H1 (cell line): ENCODE data around the gene KNDC1. TPM values are rescaled to one million over a fixed set of nuclear protein-coding genes. Genes with fewer than 3 reads are reported as not detected.

ENCODE experiments used
- CTCF ChIA-PET: fragments of 300-600 bp; sonication (Branson Sonifier 250); formaldehyde crosslinking; loops from one replicate; lab custom pipeline; 2021; ENCODE audit not compliant: partially characterized antibody; lab: Charles Lee
- POLR2A ChIA-PET: fragments of 300-600 bp; sonication (Branson Sonifier 250); formaldehyde crosslinking; loops from one replicate; lab custom pipeline; 2021; ENCODE audit warnings: inconsistent platforms; ENCODE audit not compliant: partially characterized antibody; lab: Charles Lee
- DNase-seq, 2 experiments: peaks; one replicate each; pipeline versions ENCODE4 v3.0.0 to v3.0.0-alpha.2; 2010 to 2022; ENCODE audit warnings: low spot score in 2 of 2, low read depth in 1 of 2, mixed read lengths in 1 of 2
- FAIRE-seq: peaks from 2 replicates; lab custom pipeline; 2011; peaks lifted over from hg19 to GRCh38; lab: Jason Lieb, UNC
- H2AFZ ChIP-seq: 2 replicates; pipeline ENCODE4 v1.8.1; 2012; ENCODE audit warnings: low read length, inconsistent platforms
- H2AK5ac ChIP-seq: 2 replicates; pipeline ENCODE4 v1.6.1; 2013; ENCODE audit warnings: low read depth, low read length
- H2BK120ac ChIP-seq: replicated peaks from 2 replicates; pipeline ENCODE3; 2013; ENCODE audit warnings: low read depth, low read length, inconsistent platforms
- H2BK12ac ChIP-seq: 2 replicates; pipeline ENCODE4 v1.6.1; 2013; ENCODE audit warnings: low read depth, low read length
- H2BK15ac ChIP-seq: 2 replicates; pipeline ENCODE4 v1.6.1; 2013; ENCODE audit warnings: low read length
- H2BK20ac ChIP-seq: 2 replicates; pipeline ENCODE4 v1.6.1; 2013; ENCODE audit warnings: low read length
- H2BK5ac ChIP-seq: 2 replicates; pipeline ENCODE4 v1.6.1; 2013; ENCODE audit warnings: low read depth, low read length
- H3K14ac ChIP-seq: 2 replicates; pipeline ENCODE4 v1.6.1; 2013; ENCODE audit warnings: inconsistent platforms; ENCODE audit not compliant: insufficient read length
- H3K18ac ChIP-seq: 2 replicates; pipeline ENCODE4 v1.6.1; 2013; ENCODE audit warnings: low read length; ENCODE audit errors: extremely low read depth
- H3K23ac ChIP-seq: 2 replicates; pipeline ENCODE4 v1.6.1; 2013; ENCODE audit warnings: inconsistent platforms; ENCODE audit not compliant: insufficient read length
- H3K23me2 ChIP-seq: 2 replicates; pipeline ENCODE4 v1.6.1; 2013; ENCODE audit warnings: low read depth, low read length
- H3K27ac ChIP-seq: 2 replicates; pipeline ENCODE4 v1.6.1; 2011; ENCODE audit warnings: low read depth, low read length, inconsistent platforms
- H3K27me3 ChIP-seq, 4 experiments: replicated peaks in 1 of 4; 1 replicate in 1 of 4; 2 replicates in 3 of 4; pipeline versions ENCODE4 v1.6.1 to v1.8.1; 2011 to 2013; ENCODE audit warnings: low read length in 3 of 4, mild to moderate bottlenecking in 3 of 4, inconsistent platforms in 2 of 4, mixed read lengths in 2 of 4, moderate library complexity in 1 of 4; ENCODE audit not compliant: control insufficient read depth in 3 of 4, insufficient read depth in 3 of 4; ENCODE audit errors: extremely low read depth in 1 of 4
- H3K36me3 ChIP-seq, 4 experiments: 2 replicates each; pipeline versions ENCODE4 v1.6.1 to v1.8.1; 2011 to 2013; ENCODE audit warnings: mild to moderate bottlenecking in 4 of 4, low read length in 3 of 4, moderate library complexity in 2 of 4, control low read depth in 1 of 4, inconsistent platforms in 1 of 4; ENCODE audit not compliant: insufficient read depth in 4 of 4, control insufficient read depth in 2 of 4
- H3K4ac ChIP-seq: replicated peaks from 2 replicates; pipeline ENCODE3; 2013; ENCODE audit warnings: low read length, low read depth, mixed read lengths, inconsistent platforms; ENCODE audit not compliant: insufficient read length
- H3K4me1 ChIP-seq, 4 experiments: replicated peaks in 1 of 4; 1 replicate in 1 of 4; 2 replicates in 3 of 4; pipeline versions ENCODE4 v1.6.1 to v1.8.1; 2011 to 2013; ENCODE audit warnings: low read length in 3 of 4, inconsistent platforms in 2 of 4, mixed read lengths in 1 of 4; ENCODE audit not compliant: insufficient read depth in 4 of 4, control insufficient read depth in 3 of 4
- H3K4me2 ChIP-seq, 2 experiments: 2 replicates each; pipeline versions ENCODE4 v1.6.1 to v1.8.1; 2011 to 2013; ENCODE audit warnings: low read depth in 2 of 2, low read length in 2 of 2, control low read depth in 1 of 2, inconsistent platforms in 1 of 2, mild to moderate bottlenecking in 1 of 2; ENCODE audit not compliant: insufficient read depth in 1 of 2
- H3K4me3 ChIP-seq, 4 experiments: fragments of 200-600, 300-600 bp in 1 of 4; sonication (generic), shearing (Covaris generic), sonication (Bioruptor Twin) in 1 of 4; 2 replicates each; pipeline versions ENCODE4 v1.5.1 to v1.8.1; 2011 to 2016; ENCODE audit warnings: low read length in 4 of 4, low read depth in 3 of 4, control low read depth in 2 of 4, inconsistent platforms in 2 of 4, mild to moderate bottlenecking in 2 of 4, mixed read lengths in 1 of 4, moderate library complexity in 1 of 4; ENCODE audit not compliant: insufficient read depth in 2 of 4; ENCODE audit errors: extremely low read depth in 1 of 4
- H3K56ac ChIP-seq: replicated peaks from 2 replicates; pipeline ENCODE3; 2013; ENCODE audit warnings: low read depth, mild to moderate bottlenecking, mixed read lengths, low read length, inconsistent platforms; ENCODE audit not compliant: insufficient read length
- H3K79me1 ChIP-seq: 2 replicates; pipeline ENCODE4 v1.6.1; 2013; ENCODE audit warnings: low read depth, low read length, control low read depth
- H3K79me2 ChIP-seq, 2 experiments: 2 replicates each; pipeline versions ENCODE4 v1.6.1 to v1.8.1; 2012 to 2013; ENCODE audit warnings: low read length in 2 of 2, mild to moderate bottlenecking in 2 of 2, inconsistent platforms in 1 of 2; ENCODE audit not compliant: insufficient read depth in 2 of 2, control insufficient read depth in 1 of 2
- H3K9ac ChIP-seq, 4 experiments: replicated peaks in 1 of 4; 1 replicate in 1 of 4; 2 replicates in 3 of 4; pipeline versions ENCODE4 v1.6.1 to v1.8.1; 2011 to 2013; ENCODE audit warnings: low read depth in 3 of 4, low read length in 3 of 4, control low read depth in 2 of 4, mild to moderate bottlenecking in 2 of 4, moderate library complexity in 2 of 4, inconsistent platforms in 1 of 4; ENCODE audit errors: extremely low read depth in 1 of 4
- H3K9me3 ChIP-seq, 2 experiments: 2 replicates each; pipeline versions ENCODE4 v1.6.1 to v1.8.1; 2012 to 2013; ENCODE audit warnings: mild to moderate bottlenecking in 2 of 2, moderate library complexity in 2 of 2, control low read depth in 1 of 2, inconsistent platforms in 1 of 2, low read depth in 1 of 2, low read length in 1 of 2, mixed read lengths in 1 of 2; ENCODE audit not compliant: insufficient read depth in 2 of 2
- H4K20me1 ChIP-seq, 2 experiments: replicated peaks in 1 of 2; 2 replicates each; pipeline versions ENCODE3 to v1.8.1; 2011 to 2013; ENCODE audit warnings: inconsistent platforms in 2 of 2, low read length in 2 of 2, mild to moderate bottlenecking in 1 of 2; ENCODE audit not compliant: insufficient read depth in 2 of 2, control insufficient read depth in 1 of 2
- H4K5ac ChIP-seq: 2 replicates; pipeline ENCODE4 v1.6.1; 2013; ENCODE audit warnings: low read length, low read depth, mixed read lengths, inconsistent platforms; ENCODE audit not compliant: insufficient read length
- H4K8ac ChIP-seq: 2 replicates; pipeline ENCODE4 v1.8.0; 2013; ENCODE audit warnings: mild to moderate bottlenecking, moderate library complexity, low read length, inconsistent platforms; ENCODE audit not compliant: insufficient read depth; ENCODE audit errors: extremely low read depth
- H4K91ac ChIP-seq: replicated peaks from 2 replicates; pipeline ENCODE3; 2013; ENCODE audit warnings: low read length, mixed read lengths, inconsistent platforms; ENCODE audit not compliant: insufficient read length
- BACH1 ChIP-seq: IDR thresholded peaks from 2 replicates; pipeline ENCODE4 v1.6.1; 2012; ENCODE audit warnings: low read length, improper control_type of control experiment
- CTBP2 ChIP-seq: IDR thresholded peaks from 2 replicates; pipeline ENCODE4 v1.7.0; 2011; ENCODE audit warnings: borderline replicate concordance, mild to moderate bottlenecking, moderate library complexity, mixed read lengths, low read length; ENCODE audit not compliant: insufficient read depth, insufficient read length
- GABPA ChIP-seq: IDR thresholded peaks from 2 replicates; pipeline ENCODE4 v1.6.1; 2011; ENCODE audit warnings: mild to moderate bottlenecking, low read length, moderate library complexity, borderline replicate concordance; ENCODE audit not compliant: insufficient read depth
- GTF2F1 ChIP-seq: IDR thresholded peaks from 2 replicates; pipeline ENCODE4 v1.6.1; 2012; ENCODE audit warnings: low read depth, low read length, improper control_type of control experiment, borderline replicate concordance
- JUN ChIP-seq: IDR thresholded peaks from 2 replicates; pipeline ENCODE4 v1.6.1; 2011; ENCODE audit warnings: low read depth, mild to moderate bottlenecking, improper control_type of control experiment, low read length
- MAFK ChIP-seq: IDR thresholded peaks from 2 replicates; pipeline ENCODE4 v1.6.1; 2012; ENCODE audit warnings: low read depth, mild to moderate bottlenecking, improper control_type of control experiment, low read length
- MAX ChIP-seq: IDR thresholded peaks from 2 replicates; pipeline ENCODE4 v1.6.1; 2012; ENCODE audit warnings: inconsistent platforms
- RXRA ChIP-seq: IDR thresholded peaks from 2 replicates; pipeline ENCODE4 v1.6.1; 2011; ENCODE audit warnings: low read depth, mild to moderate bottlenecking, low read length, moderate library complexity; ENCODE audit not compliant: insufficient read depth
- SAP30 ChIP-seq: fragments of 300-600 bp; sonication (generic); IDR thresholded peaks from 2 replicates; pipeline ENCODE4 v1.7.1; 2012; ENCODE audit warnings: low read length, moderate library complexity, mild to moderate bottlenecking, inconsistent platforms; ENCODE audit not compliant: insufficient read depth, insufficient replicate concordance
- SIN3A ChIP-seq, 2 experiments: IDR thresholded peaks in 1 of 2; conservative IDR thresholded peaks in 1 of 2; 2 replicates each; pipeline ENCODE4 v1.6.1; 2011 to 2012; ENCODE audit warnings: low read length in 2 of 2, improper control_type of control experiment in 1 of 2, low read depth in 1 of 2, mild to moderate bottlenecking in 1 of 2
- SP2 ChIP-seq: IDR thresholded peaks from 2 replicates; pipeline ENCODE4 v1.6.1; 2012; ENCODE audit warnings: mild to moderate bottlenecking, low read length, inconsistent platforms
- SUZ12 ChIP-seq: fragments of 200-600 bp; sonication (generic); IDR thresholded peaks from 2 replicates; pipeline ENCODE4 v1.6.1; 2012; ENCODE audit warnings: mild to moderate bottlenecking, inconsistent platforms, low read length, moderate library complexity, mixed read lengths
- WGBS, 2 experiments: shearing (Covaris generic) in 1 of 2; methylation state at CpG; one replicate each; pipeline versions ENCODE4 v1.1.6 to v1.1.7; 2013 to 2015; ENCODE audit warnings: low lambda C conversion rate in 2 of 2, mixed read lengths in 2 of 2, inconsistent platforms in 1 of 2, low coverage in 1 of 2, missing lambda C conversion rate in 1 of 2; ENCODE audit not compliant: insufficient replicate concordance in 2 of 2, insufficient coverage in 1 of 2, insufficient read length in 1 of 2; ENCODE audit errors: extremely low coverage in 1 of 2, missing lambda C conversion rate in 1 of 2; 5-methylcytosine and 5-hydroxymethylcytosine counted together
- polyA plus RNA-seq, 7 experiments: library from polyadenylated mRNA; depleted of rRNA in 3 of 7; stranded (reverse) in 5 of 7; unstranded in 2 of 7; fragments of >200 nt in 5 of 7; fragments of 200-250 nt in 2 of 7; gene quantifications; 1 replicate in 5 of 7; 2 replicates in 1 of 7; 4 replicates in 1 of 7; pipeline versions ENCODE4 v1.2.1 to v1.2.3, GENCODE V29; 2011 to 2013; ENCODE audit warnings: missing spikeins in 2 of 7, mixed read lengths in 2 of 7
- total RNA-seq: library from RNA; stranded (reverse); fragmentation: NEBNext Ultra II Directional; extraction: Animal tissue kit (Norgen Biotek cat#: 25700); gene quantifications from 2 replicates; pipeline ENCODE4 v1.2.1, GENCODE V29; 2021

Gene KNDC1
- total and polyA plus RNA-seq, 2 of the 8 experiments (the other 6 are each of a cell fraction or from before 2014, with no cell fraction given) = 7.5 to 16.7 TPM

DNA sequence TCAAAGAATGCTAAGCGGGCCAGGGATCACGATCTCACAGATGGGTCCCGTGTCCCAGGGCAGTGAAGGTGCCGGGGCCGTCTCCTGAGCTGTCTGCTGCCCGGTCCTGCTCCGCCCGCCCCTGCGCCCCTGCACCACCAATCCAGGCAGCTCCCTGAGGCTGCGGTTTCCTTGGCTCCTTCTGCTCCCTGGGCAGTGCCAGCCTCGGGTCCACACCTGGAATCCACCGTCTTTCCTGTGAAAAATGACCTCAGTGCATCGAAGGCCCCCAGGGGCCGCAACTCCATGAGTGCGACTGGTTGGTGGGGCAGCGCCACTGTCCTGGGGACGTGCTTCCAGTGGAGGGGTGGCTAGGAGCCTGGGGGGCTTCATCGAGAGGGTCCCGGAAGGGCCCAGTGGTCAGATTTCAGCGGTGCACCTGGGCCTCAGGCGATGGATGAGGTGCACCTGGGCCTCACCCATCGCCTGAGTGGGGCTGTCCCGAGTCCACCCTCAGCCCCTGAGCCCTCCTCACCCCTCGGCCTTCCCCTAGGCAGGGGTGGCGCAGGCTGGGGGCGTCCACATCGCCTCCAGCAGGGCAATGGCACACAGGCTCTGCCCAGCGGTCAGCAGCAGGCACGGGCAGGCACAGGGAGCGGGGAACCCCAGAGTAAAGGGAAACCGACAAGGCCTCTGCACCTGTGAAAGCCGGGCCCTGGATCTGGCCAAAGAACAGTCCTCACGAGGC, 45.1 kb upstream of the KNDC1 start:
- Histone ChIP-seq H4K8ac (no peak overlapping the region), H3K18ac (no peak overlapping the region; the same call in 1 of the 2 replicates), H3K4me3 (no peak overlapping the region), H3K4me1 (peaks cover 0 to 3% (median 2%) of the 10 kb centered on the region in 4 experiments; a peak in 3 of 7 replicates), H3K4ac (no peak overlapping the region), H3K23ac (no peak overlapping the region), H3K27ac (no peak overlapping the region), H3K36me3 (no peaks in the 10 kb centered on the region), H3K27me3 (no peaks in the 10 kb centered on the region), H4K5ac (no peak overlapping the region), H2BK12ac (no peak overlapping the region), H2AK5ac (no peak overlapping the region), H2BK5ac (no peak overlapping the region), H2BK15ac (no peak overlapping the region), H2AFZ (no peak overlapping the region), H3K56ac (no peak overlapping the region), H2BK20ac (no peak overlapping the region), H4K91ac (no peak overlapping the region), H2BK120ac (no peak overlapping the region), H3K9me3 (peaks cover 3% of the 10 kb centered on the region in 2 experiments; a peak in 1 of 4 replicates), H3K4me2 (no peak overlapping the region), H4K20me1 (no peaks in the 10 kb centered on the region), H3K79me2 (no peaks in the 10 kb centered on the region), H3K79me1 (no peaks in the 10 kb centered on the region), H3K9ac (no peak overlapping the region), H3K23me2 (no peaks in the 10 kb centered on the region), H3K14ac (no peak overlapping the region)
- DNase-seq = no peak
- CTCF ChIA-PET = interaction anchor here (0.7 to 4.7 kb wide), 3 partner anchors 9 to 169 kb away, joined by 3 to 19 read pairs (median 3); no protein-coding TSS in a partner anchor
- WGBS, 2 experiments = 90% methylated on average over 31 of the region's 33 CpGs; no CpG with 5 or more reads in 1 of the 2 experiments
- FAIRE-seq = no peak
- POLR2A ChIA-PET = no interaction called here
- TF ChIP-seq MAFK (no peak), RXRA (no peak), GABPA (no peak), JUN (no peak), SP2 (no peak), SAP30 (no peak), CTBP2 (no peak), SIN3A (conservative IDR thresholded peaks at IDR 0.05 in 1 of 2, IDR thresholded peaks at IDR 0.05 in 1 of 2; ENCODE audit: low read depth in 1 of 2, low read length in 2 of 2) (no peak), BACH1 (no peak), MAX (no peak), GTF2F1 (no peak), SUZ12 (no peak)
